Osteocyte (in vitro differentiated cells): ENCODE measurements around the gene HLA-DOB. TPM values are rescaled to one million over a fixed set of nuclear protein-coding genes. Genes with fewer than 3 reads are reported as not detected.
A peak's percentile ranks its signal among the peaks of the same experiment; 100 is the strongest.

Experiments
- DNase-seq: peaks from one replicate; pipeline ENCODE4 v3.0.0; 2021; ENCODE audit warnings: mixed read lengths; ENCODE audit not compliant: unreplicated experiment; ENCODE audit errors: extremely low spot score
- H3K27ac Mint-ChIP-seq: one replicate; pipeline ENCODE4 v1.8.0; 2021; ENCODE audit warnings: mild to moderate bottlenecking, mixed read lengths; ENCODE audit not compliant: unreplicated experiment
- H3K27me3 Mint-ChIP-seq: one replicate; pipeline ENCODE4 v1.8.0; 2021; ENCODE audit warnings: mixed read lengths; ENCODE audit not compliant: unreplicated experiment
- H3K36me3 Mint-ChIP-seq: one replicate; pipeline ENCODE4 v1.8.0; 2021; ENCODE audit warnings: mixed read lengths; ENCODE audit not compliant: unreplicated experiment
- H3K4me1 Mint-ChIP-seq: one replicate; pipeline ENCODE4 v1.8.0; 2021; ENCODE audit warnings: mixed read lengths; ENCODE audit not compliant: unreplicated experiment
- H3K4me3 Mint-ChIP-seq: one replicate; pipeline ENCODE4 v1.8.0; 2021; ENCODE audit warnings: mild to moderate bottlenecking, moderate library complexity, mixed read lengths; ENCODE audit not compliant: unreplicated experiment
- H3K9me3 Mint-ChIP-seq: one replicate; pipeline ENCODE4 v1.8.0; 2021; ENCODE audit warnings: mixed read lengths; ENCODE audit not compliant: unreplicated experiment
- CTCF ChIP-seq: fragments of 200-600 bp; sonication (generic); IDR thresholded peaks from 2 replicates; pipeline ENCODE4 v1.5.0; 2021; ENCODE audit warnings: antibody characterized with exemption, mild to moderate bottlenecking, moderate library complexity
- total RNA-seq: library from RNA; stranded (reverse); gene quantifications from 2 replicates; pipeline ENCODE4 v1.2.1, GENCODE V29; 2021

The HLA-DOB gene
- total RNA-seq, 1 donor from 2014 or later, result 0.24 TPM

- Mint-ChIP-seq H3K36me3 (peaks cover 44% of the 10 kb centered on the region), H3K27ac (peak overlapping the region; percentile 99), H3K4me1 (peaks cover 20% of the 10 kb centered on the region)
These were observed 26.7 kb upstream of the HLA-DOB start for GRCh38 chr6:32843331-32843978.

GRCh38 chr6:32842690-32843089, 25.9 kb upstream of the HLA-DOB start:
- no peak for DNase-seq
- peaks cover 37% of the 10 kb centered on the region for H3K36me3 Mint-ChIP-seq
- no peaks in the 10 kb centered on the region for H3K27me3 Mint-ChIP-seq
- TF ChIP-seq CTCF, result no peak
- peaks cover 21% of the 10 kb centered on the region for H3K4me1 Mint-ChIP-seq
- peak overlapping the region; percentile 96 for H3K4me3 Mint-ChIP-seq
- H3K27ac Mint-ChIP-seq, result peak overlapping the region; percentile 48
- H3K9me3 Mint-ChIP-seq, result no peaks in the 10 kb centered on the region

More at GRCh38 chr6:32843331-32843978, 26.7 kb upstream of the HLA-DOB start:
- H3K9me3 Mint-ChIP-seq, result no peaks in the 10 kb centered on the region
- DNase-seq, result no peak
- no peak for TF ChIP-seq CTCF
- peak overlapping the region; percentile 96 for H3K4me3 Mint-ChIP-seq
- H3K27me3 Mint-ChIP-seq, result no peaks in the 10 kb centered on the region

GRCh38 chr6:32842021-32842650, 25.3 kb upstream of the HLA-DOB start:
- Mint-ChIP-seq H3K4me1 (peaks cover 26% of the 10 kb centered on the region), H3K4me3 (no peak overlapping the region), H3K36me3 (peaks cover 31% of the 10 kb centered on the region), H3K27ac (peak overlapping the region; percentile 38), H3K27me3 (no peaks in the 10 kb centered on the region), H3K9me3 (no peaks in the 10 kb centered on the region)
- TF ChIP-seq CTCF, result no peak
- no peak for DNase-seq

GRCh38 chr6:32840604-32841246, 23.9 kb upstream of the HLA-DOB start:
- Mint-ChIP-seq H3K9me3 (no peaks in the 10 kb centered on the region), H3K4me3 (no peak overlapping the region), H3K27ac (peak overlapping the region; percentile 89), H3K4me1 (peaks cover 30% of the 10 kb centered on the region), H3K36me3 (peaks cover 30% of the 10 kb centered on the region), H3K27me3 (no peaks in the 10 kb centered on the region)
- no peak for DNase-seq
- no peak for TF ChIP-seq CTCF

GRCh38 chr6:32839356-32839755, 22.6 kb upstream of the HLA-DOB start:
- no peak for DNase-seq
- Mint-ChIP-seq H3K4me3 (no peak overlapping the region), H3K4me1 (peaks cover 25% of the 10 kb centered on the region), H3K9me3 (no peaks in the 10 kb centered on the region), H3K27me3 (no peaks in the 10 kb centered on the region), H3K36me3 (peaks cover 34% of the 10 kb centered on the region), H3K27ac (peak overlapping the region; percentile 89)
- no peak for TF ChIP-seq CTCF
